ENCODE measurements around the gene RBM26. TPM values are rescaled to one million over a fixed set of nuclear protein-coding genes. Genes with fewer than 3 reads are reported as not detected.
A peak's percentile ranks its signal among the peaks of the same experiment; 100 is the strongest.

Gene RBM26, protein sequence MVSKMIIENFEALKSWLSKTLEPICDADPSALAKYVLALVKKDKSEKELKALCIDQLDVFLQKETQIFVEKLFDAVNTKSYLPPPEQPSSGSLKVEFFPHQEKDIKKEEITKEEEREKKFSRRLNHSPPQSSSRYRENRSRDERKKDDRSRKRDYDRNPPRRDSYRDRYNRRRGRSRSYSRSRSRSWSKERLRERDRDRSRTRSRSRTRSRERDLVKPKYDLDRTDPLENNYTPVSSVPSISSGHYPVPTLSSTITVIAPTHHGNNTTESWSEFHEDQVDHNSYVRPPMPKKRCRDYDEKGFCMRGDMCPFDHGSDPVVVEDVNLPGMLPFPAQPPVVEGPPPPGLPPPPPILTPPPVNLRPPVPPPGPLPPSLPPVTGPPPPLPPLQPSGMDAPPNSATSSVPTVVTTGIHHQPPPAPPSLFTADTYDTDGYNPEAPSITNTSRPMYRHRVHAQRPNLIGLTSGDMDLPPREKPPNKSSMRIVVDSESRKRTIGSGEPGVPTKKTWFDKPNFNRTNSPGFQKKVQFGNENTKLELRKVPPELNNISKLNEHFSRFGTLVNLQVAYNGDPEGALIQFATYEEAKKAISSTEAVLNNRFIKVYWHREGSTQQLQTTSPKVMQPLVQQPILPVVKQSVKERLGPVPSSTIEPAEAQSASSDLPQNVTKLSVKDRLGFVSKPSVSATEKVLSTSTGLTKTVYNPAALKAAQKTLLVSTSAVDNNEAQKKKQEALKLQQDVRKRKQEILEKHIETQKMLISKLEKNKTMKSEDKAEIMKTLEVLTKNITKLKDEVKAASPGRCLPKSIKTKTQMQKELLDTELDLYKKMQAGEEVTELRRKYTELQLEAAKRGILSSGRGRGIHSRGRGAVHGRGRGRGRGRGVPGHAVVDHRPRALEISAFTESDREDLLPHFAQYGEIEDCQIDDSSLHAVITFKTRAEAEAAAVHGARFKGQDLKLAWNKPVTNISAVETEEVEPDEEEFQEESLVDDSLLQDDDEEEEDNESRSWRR
- 10 to 100 TPM; 58.2 to 65.1 (median 63.6) TPM for total RNA-seq

DNA sequence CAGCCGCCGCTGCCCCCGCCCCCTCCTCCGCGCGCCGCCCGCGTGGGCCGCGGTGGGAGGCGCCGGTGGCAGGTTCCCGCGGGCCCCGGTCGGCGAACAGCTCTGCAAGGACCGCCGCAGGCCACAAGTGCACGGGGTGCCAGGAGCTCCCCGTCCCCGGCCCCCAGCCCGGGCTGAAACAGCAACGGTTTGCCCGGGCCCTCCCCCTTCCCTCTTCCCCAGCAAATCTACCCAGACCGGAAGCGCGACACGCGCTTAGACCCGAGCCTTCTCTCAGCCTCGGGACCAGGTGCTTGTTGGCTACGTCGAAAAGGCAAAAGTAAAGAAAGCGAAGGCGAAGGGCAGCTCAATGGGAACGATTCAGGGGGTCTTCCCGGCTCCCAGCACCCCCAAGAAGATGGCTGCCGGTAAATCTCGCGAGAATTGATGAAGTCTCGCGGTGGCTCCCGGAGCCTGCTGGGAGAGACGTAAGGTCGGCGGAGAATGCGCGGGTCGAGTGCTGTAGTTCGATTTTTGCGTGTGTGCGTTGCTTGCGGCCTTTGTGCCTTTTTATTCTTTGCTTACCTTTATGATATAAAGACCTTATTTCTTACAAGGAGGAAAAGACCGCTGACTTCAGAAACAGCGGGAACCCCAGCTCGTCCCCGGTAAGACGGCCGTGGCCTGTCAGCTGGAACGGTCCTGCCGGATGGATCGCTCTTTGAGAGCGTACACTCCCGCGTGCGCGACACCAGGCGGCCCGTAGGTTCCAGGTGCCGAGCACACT lies at the start of gene RBM26:
TSS of gene RBM26 (minus strand) at position 425 of the 766 bp plus-strand sequence. CDS start 481 bp downstream, outside the sequence.
- Mint-ChIP-seq H3K4me1 (ENCODE audit: low read depth) (peaks cover 44% of the 10 kb centered on the region), H3K27me3 (ENCODE audit: low read depth) (no peaks in the 10 kb centered on the region), H3K9me3 (no peaks in the 10 kb centered on the region), H3K4me3 (peak within 1 kb of the TSS; percentile 94), H3K36me3 (ENCODE audit: insufficient read depth) (peaks cover 19% of the 10 kb centered on the region)
- ATAC-seq (peak; percentile 90 to 91), DNase-seq (peak; percentile 93)

DNA sequence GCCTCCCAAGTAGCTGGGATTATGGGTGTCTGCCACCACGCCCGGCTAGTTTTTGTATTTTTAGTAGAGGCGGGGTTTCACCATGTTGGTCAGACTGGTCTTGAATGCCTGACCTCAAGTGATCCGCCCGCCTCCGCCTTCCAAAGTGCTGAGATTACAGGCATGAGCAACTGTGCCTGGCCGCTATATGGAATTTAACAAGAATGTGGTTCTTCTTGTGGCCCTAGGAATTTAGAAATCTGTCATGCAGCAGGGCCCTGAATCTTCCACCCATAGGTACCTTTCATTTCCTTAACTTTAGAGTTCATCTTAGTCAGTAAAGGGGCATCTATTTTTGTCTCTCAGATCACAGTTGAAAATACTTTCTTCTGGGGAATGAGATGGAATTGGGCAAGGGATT lies 49.3 kb upstream of the RBM26 start:
- Mint-ChIP-seq H3K4me1 (ENCODE audit: low read depth) (peaks cover 48% of the 10 kb centered on the region), H3K36me3 (ENCODE audit: insufficient read depth) (no peaks in the 10 kb centered on the region), H3K9me3 (no peaks in the 10 kb centered on the region), H3K27me3 (ENCODE audit: low read depth) (no peaks in the 10 kb centered on the region), H3K4me3 (no peak overlapping the region)
- DNase-seq (no peak), ATAC-seq (no peak)

DNA sequence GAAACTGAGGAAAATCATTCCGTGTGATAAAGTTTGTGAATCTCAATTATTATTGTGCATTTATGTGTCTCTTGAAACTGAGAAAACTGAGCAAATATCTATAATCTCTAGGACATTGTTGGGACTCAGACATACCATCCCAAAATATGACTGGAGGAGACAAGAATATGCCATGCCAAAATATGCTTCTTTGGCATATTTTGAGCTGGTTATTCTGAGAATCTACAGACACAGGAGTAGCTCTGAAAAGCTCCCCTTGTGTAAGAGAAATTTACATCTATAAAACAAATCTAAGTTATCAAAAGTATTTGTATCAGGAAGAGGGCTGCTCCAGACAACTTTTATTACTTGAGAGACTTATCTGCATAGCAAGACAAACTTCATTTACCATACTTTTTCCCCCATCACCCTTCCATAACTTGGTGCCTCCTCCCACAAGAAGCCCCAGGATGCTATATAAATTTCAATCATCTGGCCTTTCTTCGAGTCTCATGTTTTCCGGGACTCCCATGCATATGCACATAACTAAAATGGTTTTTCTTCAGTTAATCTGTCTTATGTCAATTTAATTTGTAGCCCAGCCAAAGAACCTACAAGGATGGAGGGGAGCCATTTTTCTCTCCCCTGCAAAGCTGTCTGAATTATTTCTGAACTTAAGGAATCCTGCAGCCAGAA lies 46.3 kb upstream of the RBM26 start:
- Mint-ChIP-seq H3K4me1 (ENCODE audit: low read depth) (peaks cover 71% of the 10 kb centered on the region), H3K9me3 (peaks cover 5% of the 10 kb centered on the region), H3K27me3 (ENCODE audit: low read depth) (no peaks in the 10 kb centered on the region), H3K4me3 (peak overlapping the region; percentile 66), H3K36me3 (ENCODE audit: insufficient read depth) (no peaks in the 10 kb centered on the region)
- ATAC-seq (no peak), DNase-seq (no peak)

DNA sequence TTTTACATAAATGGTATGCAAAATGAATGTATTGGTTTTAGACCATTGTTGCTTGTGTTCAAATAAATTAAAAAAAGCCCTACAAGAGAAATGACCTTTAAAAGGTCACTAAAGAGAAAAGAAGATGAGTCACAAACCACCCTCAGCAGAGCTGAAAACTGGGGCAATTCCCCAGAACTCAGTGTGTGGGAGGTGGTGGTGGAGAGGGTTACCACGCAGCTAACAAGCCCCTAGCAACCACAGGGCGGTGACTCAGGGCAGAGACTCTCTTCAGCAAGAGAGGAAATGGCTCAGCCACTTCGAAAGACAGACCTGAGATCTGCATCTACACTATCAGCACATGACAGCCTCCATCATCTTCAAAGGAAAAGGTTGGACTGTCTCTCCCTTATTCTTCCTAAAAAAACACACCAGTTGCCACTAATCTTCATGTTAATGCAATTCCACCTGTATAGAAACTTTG lies 45.5 kb upstream of the RBM26 start:
- H3K27me3 Mint-ChIP-seq (ENCODE audit: low read depth), result no peaks in the 10 kb centered on the region
- peak overlapping the region; percentile 66 for H3K4me3 Mint-ChIP-seq
- ATAC-seq (peak; percentile 98), DNase-seq (peak; percentile 92)
- no peaks in the 10 kb centered on the region for H3K36me3 Mint-ChIP-seq (ENCODE audit: insufficient read depth)
- H3K9me3 Mint-ChIP-seq, result peaks cover 5% of the 10 kb centered on the region
- H3K4me1 Mint-ChIP-seq (ENCODE audit: low read depth), result peaks cover 70% of the 10 kb centered on the region

DNA sequence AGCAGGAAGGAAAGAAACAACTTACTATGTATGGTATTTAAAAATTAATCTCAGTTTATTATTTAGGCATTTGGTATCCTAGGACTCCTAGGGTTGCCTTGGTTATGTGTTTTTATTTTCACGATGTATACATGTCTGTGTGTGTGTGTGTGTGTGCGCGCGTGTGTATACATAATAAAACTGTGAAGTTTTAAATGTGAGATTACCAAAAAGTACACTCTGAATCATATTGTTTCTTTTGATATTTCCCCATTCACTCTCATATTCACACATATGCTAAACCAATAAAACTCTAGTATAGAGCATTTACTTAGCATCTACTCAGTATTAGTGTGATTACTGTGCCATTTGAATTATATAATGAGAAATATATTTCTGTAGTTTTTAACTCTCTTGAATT lies 44.1 kb upstream of the RBM26 start:
- Mint-ChIP-seq H3K4me3 (no peak overlapping the region), H3K4me1 (ENCODE audit: low read depth) (peaks cover 79% of the 10 kb centered on the region), H3K9me3 (peaks cover 5% of the 10 kb centered on the region), H3K27me3 (ENCODE audit: low read depth) (no peaks in the 10 kb centered on the region), H3K36me3 (ENCODE audit: insufficient read depth) (no peaks in the 10 kb centered on the region)
- ATAC-seq, result peak in 1 of 2 donors; percentile 20
- DNase-seq, result no peak

DNA sequence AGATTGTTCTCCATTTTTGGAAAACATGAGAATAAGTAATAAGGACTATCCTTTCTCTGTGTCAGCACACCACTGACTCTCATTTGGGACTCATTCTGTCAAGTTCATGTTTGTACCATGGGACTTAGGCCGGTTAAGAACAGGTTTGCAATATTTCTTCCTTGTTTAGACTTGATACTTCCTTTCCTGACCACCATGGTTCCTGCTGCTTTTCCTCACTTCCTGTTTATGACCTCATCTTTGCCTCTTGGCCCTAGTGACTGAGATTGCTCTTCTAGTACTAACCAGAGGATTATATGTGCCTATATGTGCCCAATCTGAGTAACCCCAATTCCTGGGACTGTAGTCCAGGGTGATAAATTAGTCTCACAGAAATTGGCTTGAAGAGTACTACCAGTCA lies 42.4 kb upstream of the RBM26 start:
- H3K4me3 Mint-ChIP-seq, result no peak overlapping the region
- H3K27me3 Mint-ChIP-seq (ENCODE audit: low read depth), result no peaks in the 10 kb centered on the region
- H3K36me3 Mint-ChIP-seq (ENCODE audit: insufficient read depth), result no peaks in the 10 kb centered on the region
- peaks cover 5% of the 10 kb centered on the region for H3K9me3 Mint-ChIP-seq
- H3K4me1 Mint-ChIP-seq (ENCODE audit: low read depth), result peaks cover 72% of the 10 kb centered on the region
- ATAC-seq (no peak), DNase-seq (no peak)

DNA sequence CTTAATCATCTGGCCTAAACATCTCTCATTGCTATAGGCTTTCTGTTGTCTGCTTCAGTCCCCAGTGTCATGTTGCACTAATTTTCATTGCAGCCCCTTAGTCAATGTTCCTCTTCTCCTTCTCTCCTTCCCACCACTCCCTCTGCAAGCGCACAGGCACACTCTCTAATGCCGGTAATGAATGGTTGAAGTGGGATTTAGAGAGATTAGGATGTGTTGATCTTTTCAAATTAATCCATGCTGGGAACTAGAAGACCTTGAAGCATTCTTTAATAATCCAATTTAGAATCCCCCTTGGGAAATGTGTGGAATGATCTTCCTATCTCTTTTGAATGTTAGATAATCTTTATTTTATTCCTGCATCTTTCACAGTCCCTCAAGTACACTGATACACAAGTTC lies 41.7 kb upstream of the RBM26 start:
- Mint-ChIP-seq H3K27me3 (ENCODE audit: low read depth) (no peaks in the 10 kb centered on the region), H3K4me1 (ENCODE audit: low read depth) (peaks cover 65% of the 10 kb centered on the region), H3K4me3 (no peak overlapping the region), H3K9me3 (peaks cover 5% of the 10 kb centered on the region), H3K36me3 (ENCODE audit: insufficient read depth) (no peaks in the 10 kb centered on the region)
- ATAC-seq, result no peak
- no peak for DNase-seq

DNA sequence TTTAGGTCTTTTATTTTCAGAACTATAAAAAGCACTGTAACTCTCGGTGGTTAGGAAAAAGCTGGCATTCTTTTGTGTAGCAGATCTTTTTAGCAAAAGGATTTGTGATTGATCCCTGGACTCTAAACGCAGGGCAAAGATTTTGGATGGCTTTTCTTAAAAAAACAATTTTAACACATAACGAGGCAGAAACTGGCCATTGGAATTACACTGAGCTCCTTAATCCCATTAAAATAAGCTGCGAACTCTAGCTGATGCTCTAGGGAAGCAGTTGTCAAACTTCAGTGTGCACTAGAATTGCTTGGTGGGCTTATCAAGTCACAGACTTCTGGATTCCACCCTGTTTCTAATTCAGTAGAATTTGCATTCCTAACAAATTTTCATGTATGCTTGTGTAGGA lies 41.1 kb upstream of the RBM26 start:
- Mint-ChIP-seq H3K36me3 (ENCODE audit: insufficient read depth) (no peaks in the 10 kb centered on the region), H3K9me3 (peaks cover 5% of the 10 kb centered on the region), H3K4me3 (no peak overlapping the region), H3K27me3 (ENCODE audit: low read depth) (no peaks in the 10 kb centered on the region), H3K4me1 (ENCODE audit: low read depth) (peaks cover 59% of the 10 kb centered on the region)
- no peak for ATAC-seq
- DNase-seq, result no peak

DNA sequence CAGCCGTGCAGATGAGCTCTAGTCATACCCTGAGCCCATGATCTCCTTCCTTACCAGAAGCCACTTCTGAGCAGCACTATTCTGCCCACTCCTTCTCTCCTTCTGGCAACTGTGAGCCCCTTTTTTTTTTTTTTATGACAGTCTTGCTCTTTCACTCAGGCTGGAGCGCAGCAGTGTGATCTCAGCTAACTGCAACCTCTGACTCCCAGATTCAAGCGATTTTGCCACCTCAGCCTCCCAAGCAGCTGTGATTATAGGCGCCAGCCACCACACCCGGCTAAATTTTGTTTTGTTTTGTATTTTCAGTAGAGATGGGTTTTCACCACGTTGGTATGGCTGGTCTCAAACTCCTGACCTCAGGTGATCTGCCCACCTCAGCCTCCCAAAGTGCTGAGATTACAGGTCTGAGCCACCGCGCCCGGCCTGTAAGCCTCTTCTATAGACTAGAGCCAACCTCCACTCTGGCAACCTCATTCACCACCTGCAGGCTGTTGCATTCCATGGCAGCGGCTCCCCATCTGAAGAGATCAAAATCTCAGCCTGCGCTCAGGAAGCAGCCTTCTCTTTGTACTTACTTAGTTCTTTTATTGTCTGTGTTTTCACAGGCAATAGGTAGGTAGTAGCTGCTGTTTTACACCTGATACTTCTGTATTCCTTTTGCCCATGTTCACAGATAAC lies 40.1 kb upstream of the RBM26 start:
- no peaks in the 10 kb centered on the region for H3K27me3 Mint-ChIP-seq (ENCODE audit: low read depth)
- H3K4me3 Mint-ChIP-seq, result no peak overlapping the region
- peak; percentile 14 for DNase-seq
- peaks cover 49% of the 10 kb centered on the region for H3K4me1 Mint-ChIP-seq (ENCODE audit: low read depth)
- H3K36me3 Mint-ChIP-seq (ENCODE audit: insufficient read depth), result no peaks in the 10 kb centered on the region
- peak; percentile 70 to 73 for ATAC-seq
- peaks cover 5% of the 10 kb centered on the region for H3K9me3 Mint-ChIP-seq

DNA sequence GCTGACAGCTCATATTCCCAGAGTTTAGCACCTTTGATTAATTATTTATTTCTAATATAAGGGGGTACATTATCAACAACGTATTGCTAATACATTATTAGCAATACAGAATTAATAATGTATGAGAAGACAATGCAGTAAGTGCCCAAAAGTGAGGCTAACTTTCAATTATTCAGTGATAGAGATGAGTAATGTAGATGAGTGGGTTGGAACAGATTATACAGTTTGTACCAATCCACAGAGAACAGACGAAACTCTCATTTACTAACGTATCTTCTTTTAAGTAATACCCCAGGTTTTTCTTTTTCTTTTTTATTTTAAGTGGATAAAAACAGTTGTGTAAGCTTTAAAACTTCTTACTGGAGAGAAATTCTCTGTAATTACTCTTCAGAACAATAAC lies 36.7 kb upstream of the RBM26 start:
- H3K9me3 Mint-ChIP-seq, result no peaks in the 10 kb centered on the region

DNA sequence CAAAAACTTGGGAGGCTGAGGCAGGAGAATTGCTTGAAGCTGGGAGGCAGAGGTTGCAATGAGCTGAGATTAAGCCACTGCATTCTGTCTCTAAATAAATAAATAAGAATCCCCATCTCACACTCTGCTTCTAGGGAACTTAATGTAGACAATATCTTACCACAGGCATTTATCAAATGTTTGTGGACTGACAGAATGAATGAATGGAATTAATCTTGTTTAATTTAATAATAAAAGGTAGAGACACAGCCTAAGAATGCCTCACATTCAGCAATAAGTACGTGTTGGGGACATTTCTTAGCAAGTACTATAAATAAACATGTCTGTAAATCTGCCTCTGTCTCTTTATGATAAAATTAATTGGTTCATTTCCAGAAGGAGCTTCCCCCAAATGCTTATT lies 36.2 kb upstream of the RBM26 start:
- DNase-seq (no peak), ATAC-seq (no peak)
- Mint-ChIP-seq H3K9me3 (no peaks in the 10 kb centered on the region), H3K4me1 (ENCODE audit: low read depth) (peaks cover 18% of the 10 kb centered on the region), H3K27me3 (ENCODE audit: low read depth) (no peaks in the 10 kb centered on the region), H3K36me3 (ENCODE audit: insufficient read depth) (no peaks in the 10 kb centered on the region), H3K4me3 (no peak overlapping the region)

More for the DNA sequence above, 36.7 kb upstream of the RBM26 start:
- peaks cover 21% of the 10 kb centered on the region for H3K4me1 Mint-ChIP-seq (ENCODE audit: low read depth)
- H3K36me3 Mint-ChIP-seq (ENCODE audit: insufficient read depth), result no peaks in the 10 kb centered on the region
- no peak overlapping the region for H3K4me3 Mint-ChIP-seq
- no peaks in the 10 kb centered on the region for H3K27me3 Mint-ChIP-seq (ENCODE audit: low read depth)
- DNase-seq (no peak), ATAC-seq (peak in 1 of 2 donors; percentile 29)

DNA sequence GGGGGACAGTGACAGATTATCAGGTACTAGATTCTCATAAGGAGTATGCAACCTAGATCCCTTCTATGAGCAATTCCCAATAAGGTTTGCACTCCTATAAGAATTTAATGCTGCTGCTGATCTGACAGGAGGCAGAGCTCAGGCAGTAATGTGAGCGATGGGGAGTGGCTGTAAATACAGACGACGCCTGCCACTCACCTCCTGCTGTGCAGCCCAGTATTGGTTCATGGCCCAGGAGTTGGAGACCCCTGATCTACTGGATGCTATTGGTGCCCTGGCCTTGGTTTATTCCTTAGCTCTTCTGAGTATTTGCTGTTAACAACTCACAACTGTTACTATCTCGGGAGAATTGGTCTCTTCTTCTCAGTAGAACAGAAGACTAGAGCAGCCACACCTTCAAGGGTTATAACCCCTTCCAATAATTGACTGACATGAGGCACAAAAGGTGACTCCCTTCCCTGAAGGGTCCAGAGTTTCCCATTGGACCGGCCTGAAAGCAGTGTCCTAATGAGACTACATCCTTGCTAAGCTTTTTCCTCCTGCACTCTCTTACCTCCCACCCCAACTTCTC lies 35.0 kb upstream of the RBM26 start:
- Mint-ChIP-seq H3K27me3 (ENCODE audit: low read depth) (no peaks in the 10 kb centered on the region), H3K4me1 (ENCODE audit: low read depth) (peaks cover 8% of the 10 kb centered on the region), H3K36me3 (ENCODE audit: insufficient read depth) (no peaks in the 10 kb centered on the region), H3K9me3 (no peaks in the 10 kb centered on the region), H3K4me3 (no peak overlapping the region)
- no peak for ATAC-seq
- DNase-seq, result no peak

DNA sequence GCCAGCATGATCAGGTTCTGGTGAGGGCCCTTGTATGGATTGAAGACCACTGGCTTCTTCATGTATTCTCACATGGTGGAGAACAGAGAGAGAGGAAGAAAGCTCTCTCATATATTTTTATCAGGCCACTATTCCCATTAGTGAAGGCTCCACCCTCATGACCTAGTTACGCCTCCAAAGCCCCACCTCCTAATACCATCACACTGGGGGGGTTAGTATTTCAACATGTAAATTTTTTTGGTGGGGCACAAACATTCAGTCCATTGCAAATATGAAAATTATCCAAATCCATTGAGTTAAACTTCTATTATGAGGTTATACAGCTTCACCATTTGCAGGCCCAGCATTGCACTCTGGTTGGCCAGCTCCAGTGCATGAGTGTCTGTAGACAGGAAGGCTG lies 33.2 kb upstream of the RBM26 start:
- Mint-ChIP-seq H3K9me3 (no peaks in the 10 kb centered on the region), H3K36me3 (ENCODE audit: insufficient read depth) (no peaks in the 10 kb centered on the region), H3K27me3 (ENCODE audit: low read depth) (no peaks in the 10 kb centered on the region), H3K4me1 (ENCODE audit: low read depth) (peaks cover 9% of the 10 kb centered on the region), H3K4me3 (no peak overlapping the region)
- ATAC-seq (no peak), DNase-seq (no peak)
